Stimulated activated CD8-positive, alpha-beta memory T cell treated with anti-CD3 and anti-CD28 coated beads, Interleukin-4, amount 100 ng/mL, for 48 hours (primary cell): ENCODE data around the gene CTSA.
"Not testable (repeated sequence)": the region's sequence is repeated elsewhere in the genome, so short reads cannot be mapped to it uniquely, and the experiment has no call there.

Experiments used
- DNase-seq: peaks from one replicate; pipeline ENCODE4 v3.0.0-alpha.2; 2020

CTSA gene

GRCh38 chr20:45897289-45897688 lies 6.2 kb downstream of the CTSA start:
- DNase-seq: no peak

DNA sequence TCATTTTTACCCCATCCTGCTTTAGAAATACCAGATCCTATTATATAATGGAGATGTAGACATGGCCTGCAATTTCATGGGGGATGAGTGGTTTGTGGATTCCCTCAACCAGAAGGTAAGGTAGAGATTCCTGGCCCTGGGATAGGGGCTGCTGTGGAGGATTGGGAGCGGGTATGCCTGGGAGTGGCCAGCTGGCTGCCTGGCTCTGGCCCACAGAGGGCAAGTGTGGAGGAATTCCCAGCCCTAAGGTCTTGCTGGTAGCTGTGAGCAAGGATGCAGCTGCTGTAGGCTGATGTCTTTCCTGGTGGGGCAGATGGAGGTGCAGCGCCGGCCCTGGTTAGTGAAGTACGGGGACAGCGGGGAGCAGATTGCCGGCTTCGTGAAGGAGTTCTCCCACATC lies 6.6 kb downstream of the CTSA start:
- DNase-seq: no peak

- DNase-seq: no peak
Observed at GRCh38 chr20:45898285-45898684, 7.2 kb downstream of the CTSA start.

- DNase-seq: no peak
Observed at GRCh38 chr20:45899046-45899835, 8.1 kb downstream of the CTSA start.

GRCh38 chr20:45901332-45901731 lies 10.2 kb downstream of the CTSA start:
- not testable (repeated sequence) for DNase-seq

GRCh38 chr20:45902199-45902701 lies 11.1 kb downstream of the CTSA start:
- no peak for DNase-seq

- no peak for DNase-seq
Observed at GRCh38 chr20:45904583-45905504, 13.7 kb downstream of the CTSA start.

GRCh38 chr20:45905505-45906079 lies 14.5 kb downstream of the CTSA start:
- DNase-seq: no peak

DNA sequence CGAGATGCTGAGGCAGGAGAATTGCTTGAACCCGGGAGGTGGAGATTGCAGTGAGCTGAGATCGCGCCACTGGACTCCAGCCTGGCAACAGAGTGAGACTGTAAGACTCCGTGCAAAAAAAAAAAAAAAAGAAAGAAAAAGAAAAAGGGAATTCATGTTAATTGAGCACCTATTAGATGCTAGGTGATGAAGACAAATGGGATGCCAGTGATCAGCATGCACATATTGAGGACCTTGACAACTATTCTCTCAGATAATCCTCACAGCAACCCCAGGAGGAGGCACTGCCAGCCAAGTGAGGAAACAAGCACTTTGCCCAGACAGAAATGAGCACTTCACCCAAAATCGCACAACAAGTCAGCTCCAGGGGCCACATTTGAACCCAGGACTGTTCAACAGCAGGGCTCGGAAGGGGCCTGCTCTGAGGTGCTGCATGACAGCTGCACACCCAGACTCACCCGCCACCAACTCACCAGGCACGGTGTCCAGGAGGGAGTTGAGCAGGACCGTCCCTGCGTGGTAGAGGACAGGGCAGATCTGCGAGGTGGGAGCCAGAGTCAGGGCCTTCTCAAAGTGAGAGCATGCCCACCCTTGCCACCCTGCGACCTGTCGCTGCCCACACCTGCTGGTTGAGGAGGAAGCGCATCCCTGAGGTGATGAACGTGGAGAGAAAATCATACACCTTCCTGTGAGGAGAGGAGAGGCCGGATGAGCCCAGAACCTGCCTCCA lies 16.2 kb downstream of the CTSA start:
- no peak for DNase-seq

DNA sequence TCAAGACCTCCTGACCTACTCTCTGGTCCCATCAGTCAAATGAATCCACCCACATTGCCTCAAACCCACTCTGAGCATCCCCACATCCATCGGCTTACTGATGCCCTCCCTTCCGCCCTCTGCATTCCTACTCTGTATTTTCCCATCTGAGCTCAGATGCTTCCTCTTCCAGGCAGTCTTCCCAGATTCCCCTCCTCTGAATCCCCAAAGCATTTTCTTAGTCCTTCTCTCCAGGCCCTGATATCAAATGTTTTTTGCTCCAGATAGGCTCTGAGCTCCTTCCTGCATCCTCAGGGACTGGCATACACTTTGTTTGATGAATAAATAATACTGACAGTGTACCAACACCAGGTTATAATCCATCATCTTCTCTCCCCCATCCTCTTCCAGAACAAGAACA lies 16.9 kb downstream of the CTSA start:
- DNase-seq: no peak

- DNase-seq: no peak
Observed at GRCh38 chr20:45909336-45909808, 18.2 kb downstream of the CTSA start.

- DNase-seq: no peak
Observed at GRCh38 chr20:45909817-45910669, 18.9 kb downstream of the CTSA start.

- peak; percentile 100 for DNase-seq
Observed at GRCh38 chr20:45910670-45911485, 19.7 kb downstream of the CTSA start.

DNA sequence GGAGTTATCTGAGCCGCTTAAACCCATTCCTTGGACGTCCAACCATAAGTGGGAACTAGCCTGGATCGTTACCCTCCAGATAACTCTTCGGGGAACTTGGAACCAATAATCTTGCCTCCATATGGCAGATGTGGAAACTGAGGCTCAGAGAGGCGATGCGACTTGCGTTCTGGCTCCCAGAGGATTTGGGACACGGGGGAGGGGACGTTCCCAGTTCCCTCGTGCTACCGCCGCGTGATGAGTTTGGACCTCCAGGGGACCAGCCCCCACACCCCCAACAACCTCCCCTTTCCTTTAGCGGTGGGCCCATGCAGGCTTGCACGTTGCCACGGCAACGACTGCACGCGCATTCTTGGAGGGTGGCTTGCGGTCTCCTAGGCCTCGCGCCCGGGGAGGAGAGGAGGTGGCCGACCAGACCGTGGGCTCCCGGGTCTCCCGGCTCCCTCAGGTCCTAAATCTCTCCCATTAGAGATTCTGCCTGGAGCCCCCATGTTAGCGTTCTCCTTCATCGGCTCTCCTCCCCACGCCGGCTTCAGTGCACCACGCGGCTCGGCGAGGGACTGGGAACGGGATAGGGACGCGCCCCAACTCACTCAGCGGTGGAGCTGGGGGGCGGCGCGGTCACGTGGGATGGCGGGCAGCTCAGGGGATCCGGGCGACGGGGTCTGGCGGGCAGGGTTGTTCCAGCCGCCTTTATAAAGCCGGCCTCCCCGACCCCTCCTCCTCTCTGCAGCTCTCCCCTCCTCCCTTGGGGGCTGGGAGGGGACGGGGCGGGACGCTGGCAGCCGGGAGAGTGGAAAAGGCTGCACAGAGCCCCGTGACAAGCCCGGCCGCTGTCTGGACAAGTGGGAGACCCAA lies 20.6 kb downstream of the CTSA start, which contains the start of gene PLTP:
Gene PLTP, minus strand, starts transcription at position 670 of the 858 bp plus-strand sequence. CDS start 703 bp downstream, outside the sequence.
- DNase-seq: peak; percentile 61

GRCh38 chr20:45912344-45912682 lies 21.2 kb downstream of the CTSA start:
- no peak for DNase-seq

DNA sequence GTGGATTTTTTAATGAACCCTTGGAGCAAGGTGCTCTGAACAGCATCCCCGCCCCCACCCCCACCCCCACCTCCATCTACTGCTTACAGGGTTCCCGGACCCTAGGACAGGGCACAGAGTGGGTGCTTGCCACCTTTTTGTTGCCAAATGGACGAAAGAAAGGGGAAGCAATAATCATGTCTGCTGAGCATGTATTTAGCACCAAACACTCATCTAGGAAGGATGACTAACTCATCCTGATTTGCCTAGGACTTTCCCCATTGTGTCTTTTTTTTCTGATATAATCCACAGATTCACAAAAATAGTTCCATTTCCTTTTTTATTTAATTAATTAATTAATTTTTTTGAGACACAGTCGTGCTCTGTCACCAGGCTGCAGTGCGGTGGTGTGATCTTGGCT lies 22.0 kb downstream of the CTSA start:
- DNase-seq: no peak

GRCh38 chr20:45917790-45918141 lies 26.6 kb downstream of the CTSA start:
- DNase-seq: no peak

- DNase-seq: no peak
Observed at GRCh38 chr20:45918182-45918737, 27.1 kb downstream of the CTSA start.

DNA sequence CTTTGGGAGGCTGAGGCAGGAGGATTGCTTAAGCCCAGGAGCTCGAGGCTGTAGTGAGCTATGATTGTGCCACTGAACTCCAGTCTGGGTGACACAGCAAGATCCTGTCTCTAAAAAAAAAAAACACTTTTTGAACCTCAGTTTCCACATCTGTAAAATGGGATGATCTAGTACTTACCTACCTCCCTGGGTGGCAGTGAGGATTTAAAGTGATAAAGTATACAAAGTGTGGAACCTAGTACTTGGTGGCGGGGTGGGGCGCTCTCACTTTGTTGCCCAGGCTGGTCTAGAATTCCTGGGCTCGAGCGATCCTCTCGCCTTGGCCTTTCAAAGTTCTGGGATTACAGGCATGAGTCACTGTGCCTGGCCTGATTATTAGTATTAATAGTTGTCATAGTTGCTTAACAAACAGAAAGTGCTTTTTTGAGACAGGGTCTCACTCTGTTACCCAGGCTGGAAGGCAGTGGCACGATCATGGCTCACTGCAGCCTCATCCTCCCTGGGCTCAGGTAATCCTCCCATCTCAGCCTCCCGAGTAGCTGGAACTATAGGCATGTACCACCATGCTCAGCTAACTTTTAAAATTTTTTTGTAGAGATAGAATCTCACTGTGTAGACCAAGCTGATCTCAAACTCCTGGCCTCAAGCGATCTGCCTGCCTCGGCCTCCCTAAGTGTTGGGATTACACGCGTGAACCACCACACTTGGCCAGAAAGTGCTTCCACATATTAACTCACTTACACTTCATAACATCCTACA lies 27.8 kb downstream of the CTSA start:
- no peak for DNase-seq
